K562 (cell line): ENCODE data around the gene P2RX3. TPM values are rescaled to one million over a fixed set of nuclear protein-coding genes. Genes with fewer than 3 reads are reported as not detected.

ENCODE experiments used
- DACH1 ChIP-seq: fragments of 450-650 bp; IDR thresholded peaks from 2 replicates; pipeline ENCODE4 v1.6.1; 2018; ENCODE audit not compliant: partially characterized antibody
- EGR1 ChIP-seq: fragments of 450-650 bp; conservative IDR thresholded peaks from 2 replicates; pipeline ENCODE4 v1.6.1; 2017; ENCODE audit warnings: mild to moderate bottlenecking
- HNRNPH1 ChIP-seq: fragments of 200-400 bp; formaldehyde crosslinking; optimal IDR thresholded peaks from 2 replicates; pipeline ENCODE3; 2017; ENCODE audit warnings: low read depth, mild to moderate bottlenecking, low read length, moderate library complexity
- JUND ChIP-seq, 2 experiments: IDR thresholded peaks; 2 replicates in 1 of 2; 3 replicates in 1 of 2; pipeline ENCODE4 v1.6.1; 2011; ENCODE audit warnings: borderline replicate concordance in 2 of 2, low read depth in 2 of 2, low read length in 2 of 2, improper control_type of control experiment in 1 of 2, missing biosample characterization in 1 of 2, missing genetic modification characterization in 1 of 2, missing genetic modification reagents in 1 of 2
- MEF2D ChIP-seq: conservative IDR thresholded peaks from 2 replicates; pipeline ENCODE4 v1.6.1; 2016; ENCODE audit warnings: low read depth, missing genetic modification characterization, missing compliant biosample characterization
- NCOA6 ChIP-seq: fragments of 450-650 bp; IDR thresholded peaks from 2 replicates; pipeline ENCODE4 v1.6.1; 2017; ENCODE audit warnings: mild to moderate bottlenecking
- PCBP1 ChIP-seq: fragments of 200-400 bp; formaldehyde crosslinking; IDR thresholded peaks from 2 replicates; pipeline ENCODE4 v1.6.1; 2018; ENCODE audit warnings: mild to moderate bottlenecking, low read depth, low read length; ENCODE audit not compliant: poor library complexity, severe bottlenecking
- PHF8 ChIP-seq: fragments of 200-600 bp; sonication (generic); IDR thresholded peaks from 2 replicates; pipeline ENCODE4 v1.6.1; 2012; ENCODE audit warnings: mixed run types, mild to moderate bottlenecking, inconsistent platforms, low read length, moderate library complexity, borderline replicate concordance
- POLR2AphosphoS2 ChIP-seq: IDR thresholded peaks from 2 replicates; pipeline ENCODE4 v1.6.1; 2012; ENCODE audit warnings: low read length, improper control_type of control experiment
- POLR2H ChIP-seq: IDR thresholded peaks from 2 replicates; pipeline ENCODE4 v1.6.1; 2016; ENCODE audit warnings: missing genetic modification characterization, low read depth, mild to moderate bottlenecking, control low read depth, missing compliant biosample characterization, moderate library complexity
- SMARCA4 ChIP-seq: fragments of 450-650 bp; IDR thresholded peaks from 2 replicates; pipeline ENCODE4 v1.6.1; 2016
- ZBED1 ChIP-seq: IDR thresholded peaks from 2 replicates; pipeline ENCODE4 v1.6.1; 2014
- ZBTB17 ChIP-seq: fragments of 450-650 bp; formaldehyde crosslinking; IDR thresholded peaks from 2 replicates; pipeline ENCODE4 v1.4.0; 2020; ENCODE audit warnings: mild to moderate bottlenecking
- ZC3H4 ChIP-seq: sonication (generic); formaldehyde crosslinking; IDR thresholded peaks from 2 replicates; pipeline ENCODE4 v1.9.0; 2021; ENCODE audit warnings: missing genetic modification reagents, borderline replicate concordance
- ZFP1 ChIP-seq: fragments of 450-650 bp; formaldehyde crosslinking; IDR thresholded peaks from 2 replicates; pipeline ENCODE4 v1.4.0; 2020; ENCODE audit warnings: mild to moderate bottlenecking, mixed read lengths
- ZFP36 ChIP-seq: fragments of 150-350 bp; IDR thresholded peaks from 2 replicates; pipeline ENCODE4 v1.6.1; 2018; ENCODE audit warnings: low read length, low read depth; ENCODE audit not compliant: partially characterized antibody
- ZNF311 ChIP-seq: fragments of 250-450 bp; sonication (Bioruptor Pico); IDR thresholded peaks from 2 replicates; pipeline ENCODE4 v1.4.0; 2020; ENCODE audit warnings: mild to moderate bottlenecking, moderate library complexity
- ZNF318 ChIP-seq, 2 experiments: fragments of 450-650 bp; IDR thresholded peaks; 2 replicates each; pipeline ENCODE4 v1.6.1; 2016; ENCODE audit warnings: mild to moderate bottlenecking in 2 of 2, borderline replicate concordance in 1 of 2, low read depth in 1 of 2, moderate library complexity in 1 of 2
- ZNF507 ChIP-seq: conservative IDR thresholded peaks from 2 replicates; pipeline ENCODE4 v1.6.1; 2017; ENCODE audit warnings: missing genetic modification characterization, missing compliant biosample characterization
- polyA plus RNA-seq, 8 experiments: library from polyadenylated mRNA; depleted of rRNA in 4 of 8; stranded (reverse) in 5 of 8; unstranded in 3 of 8; fragments of >200 nt; fragmentation: Nextera tagmentation in 2 of 8; fragmentation: Illumina TruSeq in 1 of 8; extraction: Ambion mirVana in 2 of 8; extraction: Trizol in 1 of 8; gene quantifications; 2 replicates each; pipeline versions ENCODE4 v1.2.1 to v1.2.3, GENCODE V29; 2011 to 2014; ENCODE audit warnings: inconsistent platforms in 1 of 8, missing spikeins in 1 of 8
- total RNA-seq, 7 experiments: library from RNA; depleted of rRNA in 6 of 7; stranded (reverse); fragments of >200 nt in 6 of 7; fragmentation: Illumina TruSeq in 2 of 7; extraction: Trizol in 2 of 7; gene quantifications; 2 replicates each; pipeline versions ENCODE4 v1.2.1 to v1.2.3, GENCODE V29; 2011 to 2021; ENCODE audit warnings: low replicate concordance in 1 of 7

The P2RX3 gene
- total and polyA plus RNA-seq, 9 of the 15 experiments (the other 6 are each of a cell fraction or from before 2014, with no cell fraction given): not detected

GRCh38 chr11:57324886-57325734 is 13.0 kb upstream of the P2RX3 start, which contains the start of gene TNKS1BP1 (continued):
- TF ChIP-seq ZNF318 (IDR thresholded peaks at IDR 0.05; ENCODE audit: borderline replicate concordance in 1 of 2, low read depth in 1 of 2) (no peak), ZFP36 (no peak), DACH1 (peak; percentile 2), MEF2D (no peak), NCOA6 (no peak), PHF8 (peak; percentile 76; the same call in 1 of the 2 replicates), HNRNPH1 (no peak), ZBED1 (no peak), ZC3H4 (CRISPR knock-in tag) (no peak), ZNF311 (CRISPR knock-in tag) (no peak), SMARCA4 (0 out of 2 replicates have a peak, but pooled peaks have one; percentile 43), POLR2AphosphoS2 (peak; percentile 58), JUND (IDR thresholded peaks at IDR 0.05; ENCODE audit: borderline replicate concordance, low read depth, low read length) (peak; percentile 75), JUND (tag; IDR thresholded peaks at IDR 0.05; ENCODE audit: borderline replicate concordance, low read depth, low read length) (peak; percentile 45; the same call in 1 of the 3 replicates), ZNF507 (tag) (no peak), ZBTB17 (CRISPR knock-in tag) (peak; percentile 96), PCBP1 (no peak), POLR2H (tag) (peak; percentile 91), ZFP1 (CRISPR knock-in tag) (no peak), EGR1 (no peak; the same call in 1 of the 2 replicates)
